Endothelial cell of umbilical vein (primary cell): ENCODE measurements around the gene SSNA1. TPM values are rescaled to one million over a fixed set of nuclear protein-coding genes. Genes with fewer than 3 reads are reported as not detected.

Experiments used
- BruUV-seq: library from RNA; stranded (reverse); fragments of 400-500 nt; replicated peaks from 2 replicates; lab custom pipeline; 2021; lab: Mats Ljungman, UMichigan
- CTCF ChIA-PET: fragments of 300-600, 350-600 bp; sonication (Branson Sonifier 250); formaldehyde crosslinking; loops from one replicate; lab custom pipeline; 2021; ENCODE audit warnings: antibody characterized with exemption, inconsistent platforms; lab: Charles Lee
- POLR2A ChIA-PET: fragments of 300-600, 350-600 bp; sonication (Branson Sonifier 250); formaldehyde crosslinking; loops from one replicate; lab custom pipeline; 2021; ENCODE audit warnings: antibody characterized with exemption, inconsistent platforms; lab: Charles Lee
- DNase-seq: peaks from one replicate; pipeline ENCODE4 v3.0.0-alpha.2; 2011; ENCODE audit warnings: low read depth, low spot score
- FAIRE-seq: peaks from 2 replicates; lab custom pipeline; 2011; peaks lifted over from hg19 to GRCh38; lab: Jason Lieb, UNC
- H2AFZ ChIP-seq: 2 replicates; pipeline ENCODE4 v1.6.0; 2012; ENCODE audit warnings: low read depth, low read length, control low read depth, inconsistent platforms
- H3K27ac ChIP-seq: 2 replicates; pipeline ENCODE4 v1.5.1; 2011; ENCODE audit warnings: low read depth, mild to moderate bottlenecking, control low read depth, low read length, moderate library complexity; ENCODE audit not compliant: insufficient read depth
- H3K27me3 ChIP-seq, 2 experiments: 2 replicates each; pipeline versions ENCODE4 v1.6.0 to v1.6.1; 2011; ENCODE audit warnings: low read length in 2 of 2, mixed read lengths in 1 of 2; ENCODE audit not compliant: control insufficient read depth in 2 of 2, insufficient read depth in 2 of 2
- H3K36me3 ChIP-seq, 2 experiments: 2 replicates in 1 of 2; 3 replicates in 1 of 2; pipeline ENCODE4 v1.5.1; 2011; ENCODE audit warnings: low read length in 2 of 2, mild to moderate bottlenecking in 1 of 2, moderate library complexity in 1 of 2; ENCODE audit not compliant: control insufficient read depth in 2 of 2, insufficient read depth in 2 of 2; ENCODE audit errors: extremely low read depth in 1 of 2
- H3K4me1 ChIP-seq: 3 replicates; pipeline ENCODE4 v1.5.1; 2011; ENCODE audit warnings: mild to moderate bottlenecking, low read length; ENCODE audit not compliant: control insufficient read depth, insufficient read depth; ENCODE audit errors: extremely low read depth
- H3K4me2 ChIP-seq: 2 replicates; pipeline ENCODE4 v1.6.1; 2011; ENCODE audit warnings: low read length, control low read depth, mixed read lengths; ENCODE audit not compliant: insufficient read depth
- H3K4me3 ChIP-seq, 3 experiments: fragments of 200-600 bp in 1 of 3; sonication (generic), shearing (Covaris generic) in 1 of 3; replicated peaks in 1 of 3; 2 replicates each; pipeline ENCODE4 v1.5.1; 2011 to 2016; ENCODE audit warnings: control low read depth in 3 of 3, low read length in 3 of 3, mild to moderate bottlenecking in 2 of 3, inconsistent platforms in 1 of 3, low read depth in 1 of 3, moderate library complexity in 1 of 3; ENCODE audit not compliant: insufficient read depth in 1 of 3
- H3K79me2 ChIP-seq: 2 replicates; pipeline ENCODE4 v1.6.0; 2012; ENCODE audit warnings: low read length, inconsistent platforms; ENCODE audit not compliant: control insufficient read depth, insufficient read depth
- H3K9ac ChIP-seq: replicated peaks from 2 replicates; pipeline ENCODE3; 2011; ENCODE audit warnings: low read length, control low read depth; ENCODE audit not compliant: insufficient read depth; ENCODE audit errors: extremely low read depth
- H3K9me1 ChIP-seq: replicated peaks from 3 replicates; pipeline ENCODE4 v1.6.0; 2011; ENCODE audit warnings: mild to moderate bottlenecking, low read length; ENCODE audit not compliant: control insufficient read depth, insufficient read depth; ENCODE audit errors: extremely low read depth
- H3K9me3 ChIP-seq: replicated peaks from 2 replicates; pipeline ENCODE4 v1.5.1; 2012; ENCODE audit warnings: low read length, inconsistent platforms; ENCODE audit not compliant: control insufficient read depth, insufficient read depth
- H4K20me1 ChIP-seq: replicated peaks from 2 replicates; pipeline ENCODE3; 2011; ENCODE audit warnings: mild to moderate bottlenecking, low read length; ENCODE audit not compliant: control insufficient read depth, insufficient read depth; ENCODE audit errors: extremely low read depth
- EZH2 ChIP-seq: IDR thresholded peaks from 2 replicates; pipeline ENCODE4 v1.6.1; 2012; ENCODE audit warnings: borderline replicate concordance, low read depth, mild to moderate bottlenecking, moderate library complexity, low read length, inconsistent platforms; ENCODE audit not compliant: severe bottlenecking
- FOS ChIP-seq: IDR thresholded peaks from 2 replicates; pipeline ENCODE4 v1.6.1; 2011; ENCODE audit warnings: mild to moderate bottlenecking, low read length, moderate library complexity, borderline replicate concordance; ENCODE audit not compliant: insufficient read depth
- GATA2 ChIP-seq: IDR thresholded peaks from 2 replicates; pipeline ENCODE4 v1.7.0; 2011; ENCODE audit warnings: low read depth, mild to moderate bottlenecking, moderate library complexity, mixed read lengths, low read length; ENCODE audit not compliant: insufficient read length, insufficient read depth
- JUN ChIP-seq: IDR thresholded peaks from 2 replicates; pipeline ENCODE4 v1.6.1; 2011; ENCODE audit warnings: borderline replicate concordance, low read depth; ENCODE audit not compliant: insufficient read length, insufficient read depth
- MYC ChIP-seq: IDR thresholded peaks from one replicate; pipeline ENCODE4 v1.6.1; 2011; ENCODE audit warnings: mild to moderate bottlenecking, low read depth, low read length
- POLR2A ChIP-seq: IDR thresholded peaks from 2 replicates; pipeline ENCODE4 v1.6.1; 2012; ENCODE audit warnings: low read depth, mild to moderate bottlenecking, control low read depth, low read length
- POLR2AphosphoS5 ChIP-seq: IDR thresholded peaks from 2 replicates; pipeline ENCODE4 v1.6.1; 2012; ENCODE audit warnings: low read depth, mild to moderate bottlenecking, control low read depth, low read length, moderate library complexity; ENCODE audit not compliant: insufficient read depth
- dilution Hi-C: fragments of 300-500 bp; cut with MboI; formaldehyde crosslinking; loops from one replicate; pipeline ENCODE4 v1.15.0; 2019; ENCODE audit warnings: low sequenced_read_pairs; ENCODE audit not compliant: extremely low pct_ligation_motif_present
- intact Hi-C: fragments of 100-400 bp; cut with micrococcal nuclease; formaldehyde crosslinking; loops from one replicate; pipeline ENCODE4 v1.10.0; 2022
- polyA plus RNA-seq, 4 experiments: library from polyadenylated mRNA; depleted of rRNA in 3 of 4; stranded (reverse) in 3 of 4; unstranded in 1 of 4; fragments of >200 nt; gene quantifications; 2 replicates each; pipeline versions ENCODE4 v1.2.1 to v1.2.3, GENCODE V29; 2011 to 2012; ENCODE audit warnings: missing spikeins in 1 of 4
- total RNA-seq: library from RNA; stranded (reverse); gene quantifications from 2 replicates; pipeline ENCODE4 v1.2.3, GENCODE V29; 2021
- TF ChIP-seq, protein P1 (sequence below), 2 donors: IDR thresholded peaks; 1 replicate in 1 of 2; 2 replicates in 1 of 2; pipeline ENCODE4 v1.5.1; 2011; ENCODE audit warnings: low read length in 2 of 2, mild to moderate bottlenecking in 2 of 2, moderate library complexity in 2 of 2, control low read depth in 1 of 2, inconsistent platforms in 1 of 2, low read depth in 1 of 2; ENCODE audit not compliant: insufficient read depth in 1 of 2; ENCODE audit errors: extremely low read depth in 1 of 2
- TF ChIP-seq, protein P2 (sequence below): IDR thresholded peaks from 2 replicates; pipeline ENCODE4 v1.6.1; 2011; ENCODE audit not compliant: insufficient read depth, insufficient read length

Gene SSNA1
- total and polyA plus RNA-seq, 2 donors (not counting 3 experiments of a cell fraction or from before 2014, with no cell fraction given): 89.0 to 146 TPM

DNA sequence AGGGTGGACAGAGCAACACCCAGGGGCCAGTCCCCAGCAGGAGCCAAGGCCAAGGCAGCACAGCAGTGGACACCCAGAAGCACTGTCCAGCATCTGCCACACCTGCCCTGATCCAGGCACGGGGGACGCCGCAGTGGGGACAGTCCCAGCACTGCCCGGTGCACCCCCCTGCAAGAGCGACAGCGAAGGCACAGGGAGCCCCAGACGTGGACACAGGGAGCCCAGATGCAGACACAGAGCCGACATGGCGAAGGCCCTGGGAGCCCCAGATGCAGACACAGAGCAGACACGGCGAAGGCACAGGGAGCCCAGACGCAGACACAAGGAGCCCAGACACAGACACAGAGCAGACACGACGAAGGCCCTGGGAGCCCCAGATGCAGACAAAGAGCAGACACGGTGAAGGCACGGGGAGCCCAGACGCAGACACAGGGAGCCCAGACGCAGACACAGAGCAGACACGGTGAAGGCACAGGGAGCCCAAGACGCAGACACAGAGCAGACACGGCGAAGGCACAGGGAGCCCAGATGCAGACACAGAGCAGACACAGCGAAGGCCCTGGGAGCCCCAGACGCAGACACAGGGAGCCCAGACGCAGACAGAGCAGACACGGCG is 4.4 kb upstream of the SSNA1 start:
- Histone ChIP-seq H3K27me3 (no peaks in the 10 kb centered on the region), H3K4me1 (peaks cover 9% of the 10 kb centered on the region), H3K9ac (no peak overlapping the region), H2AFZ (no peak overlapping the region), H3K9me1 (no peaks in the 10 kb centered on the region), H4K20me1 (no peaks in the 10 kb centered on the region), H3K4me2 (no peak overlapping the region), H3K27ac (no peak overlapping the region), H3K36me3 (peaks cover 0 to 53% of the 10 kb centered on the region in 2 experiments), H3K79me2 (peaks cover 21% of the 10 kb centered on the region), H3K9me3 (no peaks in the 10 kb centered on the region), H3K4me3 (no peak overlapping the region)
- FAIRE-seq (no peak), DNase-seq (no peak)
- CTCF ChIA-PET: no interaction called here
- BruUV-seq: no TSS peak
- no peak for TF ChIP-seq JUN
- no peak for TF ChIP-seq POLR2A
- TF ChIP-seq POLR2AphosphoS5: no peak
- no peak for TF ChIP-seq MYC
- TF ChIP-seq EZH2: no peak
- TF ChIP-seq, protein P1, sequence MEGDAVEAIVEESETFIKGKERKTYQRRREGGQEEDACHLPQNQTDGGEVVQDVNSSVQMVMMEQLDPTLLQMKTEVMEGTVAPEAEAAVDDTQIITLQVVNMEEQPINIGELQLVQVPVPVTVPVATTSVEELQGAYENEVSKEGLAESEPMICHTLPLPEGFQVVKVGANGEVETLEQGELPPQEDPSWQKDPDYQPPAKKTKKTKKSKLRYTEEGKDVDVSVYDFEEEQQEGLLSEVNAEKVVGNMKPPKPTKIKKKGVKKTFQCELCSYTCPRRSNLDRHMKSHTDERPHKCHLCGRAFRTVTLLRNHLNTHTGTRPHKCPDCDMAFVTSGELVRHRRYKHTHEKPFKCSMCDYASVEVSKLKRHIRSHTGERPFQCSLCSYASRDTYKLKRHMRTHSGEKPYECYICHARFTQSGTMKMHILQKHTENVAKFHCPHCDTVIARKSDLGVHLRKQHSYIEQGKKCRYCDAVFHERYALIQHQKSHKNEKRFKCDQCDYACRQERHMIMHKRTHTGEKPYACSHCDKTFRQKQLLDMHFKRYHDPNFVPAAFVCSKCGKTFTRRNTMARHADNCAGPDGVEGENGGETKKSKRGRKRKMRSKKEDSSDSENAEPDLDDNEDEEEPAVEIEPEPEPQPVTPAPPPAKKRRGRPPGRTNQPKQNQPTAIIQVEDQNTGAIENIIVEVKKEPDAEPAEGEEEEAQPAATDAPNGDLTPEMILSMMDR (IDR thresholded peaks at IDR 0.05; ENCODE audit: extremely low read depth in 1 of 2, insufficient read depth in 1 of 2, low read depth in 1 of 2, low read length in 2 of 2): no peak
- TF ChIP-seq, protein P2, sequence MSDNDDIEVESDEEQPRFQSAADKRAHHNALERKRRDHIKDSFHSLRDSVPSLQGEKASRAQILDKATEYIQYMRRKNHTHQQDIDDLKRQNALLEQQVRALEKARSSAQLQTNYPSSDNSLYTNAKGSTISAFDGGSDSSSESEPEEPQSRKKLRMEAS: no peak
- no peak for TF ChIP-seq FOS
- no peak for TF ChIP-seq GATA2
- dilution Hi-C loops (no loop called here), intact Hi-C loops (no loop called here)
- POLR2A ChIA-PET: interaction anchor here (0.6 kb wide), 1 partner anchor 61 kb away, joined by 6 read pairs; no protein-coding TSS in a partner anchor
